Natural killer cell (primary cell): ENCODE results near the gene MAD1L1. TPM values are rescaled to one million over a fixed set of nuclear protein-coding genes. Genes with fewer than 3 reads are reported as not detected.

Experiments used
- ATAC-seq, 3 donors: fragments of 150-1000 bp in 2 of 3; fragments of 200-7000 bp in 1 of 3; cut with Tn5 transposase; 1 replicate in 1 of 3; 2 replicates in 2 of 3; pipeline ENCODE4 v1.10.0; 2021; ENCODE audit warnings: mild to moderate bottlenecking in 2 of 3, moderate library complexity in 2 of 3
- DNase-seq, 2 donors: peaks; one replicate each; pipeline versions ENCODE4 v3.0.0 to v3.0.0-alpha.2; 2013 to 2021; ENCODE audit warnings: mixed read lengths in 1 of 2
- H3K27ac ChIP-seq: one replicate; pipeline ENCODE4 v1.5.1; 2013; ENCODE audit warnings: mild to moderate bottlenecking, low read length
- H3K27me3 ChIP-seq: one replicate; pipeline ENCODE4 v1.6.1; 2013; ENCODE audit warnings: low read length; ENCODE audit not compliant: control insufficient read depth, insufficient read depth
- H3K36me3 ChIP-seq: one replicate; pipeline ENCODE4 v1.6.1; 2013; ENCODE audit warnings: low read length; ENCODE audit not compliant: control insufficient read depth, insufficient read depth
- H3K4me1 ChIP-seq: one replicate; pipeline ENCODE4 v1.6.1; 2013; ENCODE audit warnings: low read length; ENCODE audit not compliant: control insufficient read depth, insufficient read depth
- H3K4me3 ChIP-seq: one replicate; pipeline ENCODE4 v1.5.1; 2013; ENCODE audit warnings: low read length
- H3K9me3 ChIP-seq: one replicate; pipeline ENCODE4 v1.6.1; 2013; ENCODE audit warnings: low read length; ENCODE audit not compliant: control insufficient read depth, insufficient read depth
- H3K27ac Mint-ChIP-seq, 2 donors: one replicate each; pipeline ENCODE4 v1.8.0; 2022; ENCODE audit warnings: mild to moderate bottlenecking in 2 of 2, mixed read lengths in 2 of 2, moderate library complexity in 1 of 2
- H3K27me3 Mint-ChIP-seq, 2 donors: one replicate each; pipeline ENCODE4 v1.8.0; 2022; ENCODE audit warnings: low read depth in 2 of 2, mixed read lengths in 2 of 2
- H3K36me3 Mint-ChIP-seq: one replicate; pipeline ENCODE4 v1.8.0; 2022; ENCODE audit warnings: mixed read lengths
- H3K4me1 Mint-ChIP-seq, 2 donors: one replicate each; pipeline ENCODE4 v1.8.0; 2022; ENCODE audit warnings: mixed read lengths in 2 of 2
- H3K4me3 Mint-ChIP-seq: one replicate; pipeline ENCODE4 v1.8.0; 2022; ENCODE audit warnings: mild to moderate bottlenecking, moderate library complexity, mixed read lengths
- H3K9me3 Mint-ChIP-seq, 2 donors: one replicate each; pipeline ENCODE4 v1.8.0; 2022; ENCODE audit warnings: mixed read lengths in 2 of 2
- WGBS: methylation state at CpG from one replicate; pipeline ENCODE4 v1.1.7; 2013; ENCODE audit warnings: missing lambda C conversion rate; ENCODE audit not compliant: insufficient coverage; 5-methylcytosine and 5-hydroxymethylcytosine counted together
- intact Hi-C: fragments of 100-400 bp; cut with micrococcal nuclease; formaldehyde crosslinking; loops from one replicate; pipeline ENCODE4 v1.14.2; 2022
- total RNA-seq, 4 donors: library from RNA; stranded (reverse); fragments of 120-200 nt in 1 of 4; gene quantifications; one replicate each; pipeline versions ENCODE4 v1.2.3 to v1.2.4, GENCODE V29; 2013 to 2022
- TF ChIP-seq, protein P1 (sequence below): fragments of 200-600 bp; IDR thresholded peaks from one replicate; pipeline ENCODE4 v1.8.0; 2022; ENCODE audit warnings: antibody characterized with exemption

Gene MAD1L1
- total RNA-seq, 3 donors from 2014 or later (not counting 1 experiment from before 2014, with no cell fraction given): 53.6 to 81.2 (median 77.4) TPM

DNA sequence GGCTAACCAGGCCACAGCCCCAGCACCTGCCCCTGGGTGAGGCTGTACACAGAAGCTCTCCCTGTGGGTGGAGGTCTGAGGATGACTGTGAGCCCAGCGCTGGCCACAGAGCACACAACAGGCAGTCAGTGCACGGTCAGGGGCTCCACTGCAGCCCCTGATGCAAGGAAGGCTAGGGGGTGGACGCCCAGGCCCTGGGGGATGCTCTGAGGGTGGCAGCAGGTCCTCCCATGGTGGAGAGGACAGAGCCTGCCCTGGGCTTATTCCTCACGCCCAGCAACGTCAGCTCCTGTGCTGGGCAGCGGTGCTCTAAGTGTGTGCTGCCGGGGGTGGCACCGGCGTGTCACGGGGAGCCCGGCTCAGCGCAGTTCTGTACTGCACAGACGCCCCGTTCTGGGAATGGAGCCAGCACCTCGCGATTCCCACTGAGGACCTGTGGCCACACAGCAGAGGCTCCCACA is 223.2 kb downstream of the MAD1L1 start:
- DNase-seq: no peak
- ATAC-seq: no peak
- H3K4me1 ChIP-seq: peaks cover 23% of the 10 kb centered on the region
- intact Hi-C loops: no loop called here
- Mint-ChIP-seq H3K27me3 (peaks cover 7 to 10% of the 10 kb centered on the region in 2 donors), H3K4me1 (peaks cover 27 to 31% of the 10 kb centered on the region in 2 donors), H3K36me3 (no peaks in the 10 kb centered on the region), H3K4me3 (no peak overlapping the region), H3K9me3 (no peaks in the 10 kb centered on the region), H3K27ac (no peak overlapping the region)
- TF ChIP-seq, protein P1, sequence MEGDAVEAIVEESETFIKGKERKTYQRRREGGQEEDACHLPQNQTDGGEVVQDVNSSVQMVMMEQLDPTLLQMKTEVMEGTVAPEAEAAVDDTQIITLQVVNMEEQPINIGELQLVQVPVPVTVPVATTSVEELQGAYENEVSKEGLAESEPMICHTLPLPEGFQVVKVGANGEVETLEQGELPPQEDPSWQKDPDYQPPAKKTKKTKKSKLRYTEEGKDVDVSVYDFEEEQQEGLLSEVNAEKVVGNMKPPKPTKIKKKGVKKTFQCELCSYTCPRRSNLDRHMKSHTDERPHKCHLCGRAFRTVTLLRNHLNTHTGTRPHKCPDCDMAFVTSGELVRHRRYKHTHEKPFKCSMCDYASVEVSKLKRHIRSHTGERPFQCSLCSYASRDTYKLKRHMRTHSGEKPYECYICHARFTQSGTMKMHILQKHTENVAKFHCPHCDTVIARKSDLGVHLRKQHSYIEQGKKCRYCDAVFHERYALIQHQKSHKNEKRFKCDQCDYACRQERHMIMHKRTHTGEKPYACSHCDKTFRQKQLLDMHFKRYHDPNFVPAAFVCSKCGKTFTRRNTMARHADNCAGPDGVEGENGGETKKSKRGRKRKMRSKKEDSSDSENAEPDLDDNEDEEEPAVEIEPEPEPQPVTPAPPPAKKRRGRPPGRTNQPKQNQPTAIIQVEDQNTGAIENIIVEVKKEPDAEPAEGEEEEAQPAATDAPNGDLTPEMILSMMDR: no peak
- H3K4me3 ChIP-seq: no peak overlapping the region
- no peaks in the 10 kb centered on the region for H3K9me3 ChIP-seq
- no peaks in the 10 kb centered on the region for H3K27me3 ChIP-seq
- H3K27ac ChIP-seq: no peak overlapping the region
- WGBS: 88% methylated on average over 16 of the region's 16 CpGs
- H3K36me3 ChIP-seq: no peaks in the 10 kb centered on the region

DNA sequence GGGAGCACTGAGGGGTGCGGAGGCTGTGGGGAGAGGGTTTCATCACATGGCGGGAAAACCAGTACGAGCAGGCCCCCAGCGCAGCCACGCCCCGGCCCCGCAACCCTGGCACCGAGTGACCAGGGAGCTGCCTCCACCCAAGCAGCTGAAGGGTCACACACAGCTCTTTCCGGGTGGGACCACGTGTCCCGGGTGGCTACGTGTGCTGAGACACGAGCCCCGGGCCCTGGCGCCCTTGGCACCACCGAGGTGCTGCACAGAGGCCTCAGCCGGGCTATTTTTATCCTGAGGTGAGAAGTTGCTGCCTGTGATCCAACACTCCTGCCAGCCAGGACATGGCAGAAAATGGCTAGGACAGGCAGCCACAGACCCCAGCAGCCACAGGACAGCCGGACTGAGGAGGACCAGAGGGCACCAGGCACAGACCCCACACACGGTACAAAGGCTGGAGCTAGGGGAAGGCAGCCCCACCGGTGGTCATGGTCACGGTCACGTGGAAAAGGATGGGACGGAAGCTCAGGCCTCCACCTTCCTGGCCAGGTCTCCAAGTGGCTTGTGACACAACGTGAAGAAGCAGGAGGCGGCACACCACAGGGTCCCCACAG is 223.7 kb downstream of the MAD1L1 start:
- ATAC-seq (no peak), DNase-seq (peak in 1 of 2 donors; percentile 13)
- Mint-ChIP-seq H3K4me1 (peaks cover 27 to 31% of the 10 kb centered on the region in 2 donors), H3K4me3 (no peak overlapping the region), H3K9me3 (no peaks in the 10 kb centered on the region), H3K27me3 (peaks cover 7 to 10% of the 10 kb centered on the region in 2 donors), H3K27ac (no peak overlapping the region), H3K36me3 (no peaks in the 10 kb centered on the region)
- H3K4me3 ChIP-seq: no peak overlapping the region
- intact Hi-C loops: no loop called here
- no peak overlapping the region for H3K27ac ChIP-seq
- WGBS: 84% methylated on average over 25 of the region's 25 CpGs
- no peaks in the 10 kb centered on the region for H3K36me3 ChIP-seq
- no peaks in the 10 kb centered on the region for H3K9me3 ChIP-seq
- H3K27me3 ChIP-seq: no peaks in the 10 kb centered on the region
- TF ChIP-seq, protein P1: no peak
- H3K4me1 ChIP-seq: peaks cover 23% of the 10 kb centered on the region

DNA sequence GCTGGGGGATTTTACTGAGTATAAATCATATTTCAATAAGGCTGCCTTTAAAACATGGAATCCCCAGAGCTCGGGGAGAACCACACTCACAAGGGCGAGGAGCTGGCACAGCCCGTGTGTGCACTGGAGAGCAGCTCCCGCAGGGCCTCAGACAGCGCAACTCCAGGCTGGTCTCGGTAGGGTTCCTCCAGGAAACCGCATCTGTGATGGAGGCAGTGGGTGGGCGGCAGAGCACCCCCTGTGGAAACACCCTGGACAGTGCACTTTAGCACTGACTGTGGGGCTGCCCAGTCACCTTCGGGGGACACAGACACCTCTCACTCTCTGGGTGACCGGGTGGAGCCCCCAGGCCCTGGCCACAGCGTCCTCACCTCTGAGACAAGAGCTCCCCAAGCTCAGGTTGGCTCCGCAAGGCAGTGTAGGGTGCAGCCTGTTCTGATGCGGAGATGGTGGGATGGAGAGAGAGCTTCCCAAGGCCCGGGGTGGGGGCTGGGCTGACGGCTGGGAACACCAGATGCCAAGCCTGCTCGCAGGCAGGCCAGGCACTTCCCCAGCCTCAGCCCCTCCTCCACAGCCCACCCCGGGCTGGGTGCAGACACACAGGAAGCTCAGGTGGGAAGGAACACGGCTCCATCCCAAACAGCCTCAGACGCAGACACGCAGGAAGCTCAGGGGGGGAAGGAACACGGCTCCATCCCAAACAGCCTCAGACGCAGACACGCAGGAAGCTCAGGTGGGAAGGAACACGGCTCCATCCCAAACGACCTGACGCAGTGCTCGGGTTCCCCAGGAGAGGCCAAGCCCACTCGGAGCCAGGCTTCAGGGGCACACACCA is 224.4 kb downstream of the MAD1L1 start:
- Mint-ChIP-seq H3K4me1 (peaks cover 26 to 30% of the 10 kb centered on the region in 2 donors), H3K27me3 (peaks cover 7 to 10% of the 10 kb centered on the region in 2 donors), H3K4me3 (no peak overlapping the region), H3K36me3 (no peaks in the 10 kb centered on the region), H3K9me3 (no peaks in the 10 kb centered on the region), H3K27ac (no peak overlapping the region)
- Histone ChIP-seq H3K36me3 (no peaks in the 10 kb centered on the region), H3K4me1 (peaks cover 23% of the 10 kb centered on the region), H3K27ac (no peak overlapping the region), H3K9me3 (no peaks in the 10 kb centered on the region), H3K27me3 (no peaks in the 10 kb centered on the region), H3K4me3 (no peak overlapping the region)
- intact Hi-C loops: no loop called here
- WGBS: 85% methylated on average over 28 of the region's 28 CpGs
- no peak for ATAC-seq
- peak in 1 of 2 donors; percentile 10 for DNase-seq
- TF ChIP-seq, protein P1: no peak
